GM23248 (cell line): ENCODE measurements around the gene NQO2. TPM values are rescaled to one million over a fixed set of nuclear protein-coding genes. Genes with fewer than 3 reads are reported as not detected.

ENCODE experiments used
- DNase-seq: peaks from one replicate; pipeline ENCODE4 v3.0.0-alpha.2; 2015
- H2AFZ ChIP-seq: fragments of 200-600 bp; sonication (generic); 2 replicates; pipeline ENCODE4 v1.6.1; 2016; ENCODE audit warnings: antibody characterized with exemption
- H3F3A ChIP-seq: fragments of 200-600 bp; sonication (generic); 2 replicates; pipeline ENCODE4 v1.6.1; 2016; ENCODE audit warnings: mild to moderate bottlenecking, antibody characterized with exemption, mixed run types; ENCODE audit not compliant: insufficient read depth
- H3K27ac ChIP-seq: fragments of 200-600 bp; sonication (generic); 2 replicates; pipeline ENCODE4 v1.5.1; 2016; ENCODE audit warnings: mild to moderate bottlenecking
- H3K27me3 ChIP-seq: fragments of 200-600 bp; sonication (generic); replicated peaks from 2 replicates; pipeline ENCODE4 v1.6.1; 2016; ENCODE audit warnings: mild to moderate bottlenecking; ENCODE audit not compliant: insufficient read depth
- H3K36me3 ChIP-seq: fragments of 200-600 bp; sonication (generic); 2 replicates; pipeline ENCODE4 v1.6.1; 2016; ENCODE audit warnings: low read depth, mild to moderate bottlenecking
- H3K4me1 ChIP-seq: fragments of 200-600 bp; sonication (generic); 2 replicates; pipeline ENCODE4 v1.6.1; 2016; ENCODE audit warnings: mild to moderate bottlenecking; ENCODE audit not compliant: insufficient read depth
- H3K4me2 ChIP-seq: fragments of 200-600 bp; sonication (generic); one replicate; pipeline ENCODE4 v1.6.1; 2016; ENCODE audit warnings: mild to moderate bottlenecking; ENCODE audit not compliant: unreplicated experiment
- H3K4me3 ChIP-seq: fragments of 200-600 bp; sonication (generic); 2 replicates; pipeline ENCODE4 v1.5.1; 2016; ENCODE audit warnings: mild to moderate bottlenecking
- H3K79me2 ChIP-seq: fragments of 200-600 bp; sonication (generic); 2 replicates; pipeline ENCODE4 v1.6.1; 2016; ENCODE audit warnings: mild to moderate bottlenecking; ENCODE audit not compliant: insufficient read depth
- H3K9ac ChIP-seq: fragments of 200-600 bp; sonication (generic); 2 replicates; pipeline ENCODE4 v1.6.1; 2016; ENCODE audit warnings: mild to moderate bottlenecking
- H3K9me2 ChIP-seq: fragments of 200-600 bp; sonication (generic); 2 replicates; pipeline ENCODE4 v1.6.1; 2016; ENCODE audit warnings: mixed run types, mild to moderate bottlenecking, moderate library complexity; ENCODE audit not compliant: insufficient read depth
- H3K9me3 ChIP-seq: fragments of 200-600 bp; sonication (generic); one replicate; pipeline ENCODE4 v1.6.1; 2017; ENCODE audit warnings: low read depth
- H4K20me1 ChIP-seq: fragments of 200-600 bp; sonication (generic); 2 replicates; pipeline ENCODE4 v1.6.0; 2016; ENCODE audit not compliant: insufficient read depth
- EZH2 ChIP-seq: fragments of 200-600 bp; sonication (generic); IDR thresholded peaks from 2 replicates; pipeline ENCODE4 v1.6.1; 2018; ENCODE audit warnings: antibody characterized with exemption, mild to moderate bottlenecking; ENCODE audit not compliant: insufficient read depth, poor library complexity, severe bottlenecking
- EZH2phosphoT487 ChIP-seq: fragments of 200-600 bp; sonication (generic); IDR thresholded peaks from 2 replicates; pipeline ENCODE4 v1.6.1; 2018; ENCODE audit warnings: antibody characterized with exemption, moderate library complexity, mild to moderate bottlenecking, low read depth; ENCODE audit not compliant: insufficient read depth
- WGBS, 2 experiments: methylation state at CpG; one replicate each; pipeline ENCODE4 v1.1.6; 2015 to 2017; ENCODE audit warnings: low lambda C conversion rate in 2 of 2, low coverage in 1 of 2; ENCODE audit errors: missing lambda C conversion rate in 2 of 2; 5-methylcytosine and 5-hydroxymethylcytosine counted together
- in situ Hi-C: fragments of 300-500 bp; cut with MboI; formaldehyde crosslinking; loops from 2 replicates; pipeline ENCODE4 v1.15.0; 2020
- polyA plus RNA-seq: library from polyadenylated mRNA; unstranded; fragments of >200 nt; fragmentation: Nextera tagmentation; extraction: Ambion mirVana; gene quantifications from 2 replicates; pipeline ENCODE4 v1.2.1, GENCODE V29; 2016
- total RNA-seq: library from RNA; depleted of rRNA; stranded (reverse); fragments of >200 nt; shearing (Covaris generic); gene quantifications from 2 replicates; pipeline ENCODE4 v1.2.3, GENCODE V29; 2014

NQO2 gene
- total and polyA plus RNA-seq, 2 experiments from 2014 or later, result 29.6 to 61.0 TPM

GRCh38 chr6:2977799-2978590, 21.7 kb upstream of the NQO2 start:
- Histone ChIP-seq H2AFZ (no peak overlapping the region), H3K27me3 (no peaks in the 10 kb centered on the region), H3K4me1 (peaks cover 44% of the 10 kb centered on the region), H3K9me3 (no peaks in the 10 kb centered on the region), H3K79me2 (no peaks in the 10 kb centered on the region), H3K9me2 (no peaks in the 10 kb centered on the region), H3F3A (peaks cover 34% of the 10 kb centered on the region), H3K4me3 (no peak overlapping the region), H3K9ac (no peak overlapping the region), H4K20me1 (no peaks in the 10 kb centered on the region), H3K36me3 (no peaks in the 10 kb centered on the region), H3K4me2 (peak overlapping the region; percentile 49), H3K27ac (no peak overlapping the region)
- 95 to 97% methylated on average over 3 of the region's 3 CpGs for WGBS, 2 experiments
- in situ Hi-C loops, result no loop called here
- DNase-seq, result no peak
- TF ChIP-seq EZH2 (no peak), EZH2phosphoT487 (no peak)

- peak; percentile 31 for DNase-seq
- in situ Hi-C loops, result no loop called here
- Histone ChIP-seq H3K36me3 (no peaks in the 10 kb centered on the region), H3K4me3 (no peak overlapping the region), H3K27ac (no peak overlapping the region), H3K9ac (no peak overlapping the region), H3K4me1 (peaks cover 42% of the 10 kb centered on the region), H2AFZ (no peak overlapping the region), H3K27me3 (no peaks in the 10 kb centered on the region), H3K79me2 (no peaks in the 10 kb centered on the region), H3K9me3 (no peaks in the 10 kb centered on the region), H3F3A (peaks cover 30% of the 10 kb centered on the region), H3K9me2 (no peaks in the 10 kb centered on the region), H3K4me2 (no peak overlapping the region), H4K20me1 (no peaks in the 10 kb centered on the region)
- TF ChIP-seq EZH2phosphoT487 (no peak), EZH2 (no peak)
- WGBS, 2 experiments, result 50 to 64% methylated on average over 4 of the region's 4 CpGs
These were observed 20.8 kb upstream of the NQO2 start for GRCh38 chr6:2978923-2979322.

- H3K27me3 ChIP-seq, result no peaks in the 10 kb centered on the region
- H3K4me1 ChIP-seq, result peaks cover 38% of the 10 kb centered on the region
- no peak overlapping the region for H3K9ac ChIP-seq
- H3K27ac ChIP-seq, result no peak overlapping the region
- H3K9me3 ChIP-seq, result no peaks in the 10 kb centered on the region
- WGBS, 2 experiments, result 72 to 81% methylated on average over 2 of the region's 2 CpGs
- no peaks in the 10 kb centered on the region for H3K9me2 ChIP-seq
- no peak overlapping the region for H2AFZ ChIP-seq
- H3K79me2 ChIP-seq, result no peaks in the 10 kb centered on the region
- in situ Hi-C loops, result no loop called here
- no peak overlapping the region for H3K4me3 ChIP-seq
- TF ChIP-seq EZH2phosphoT487 (no peak), EZH2 (no peak)
- no peaks in the 10 kb centered on the region for H4K20me1 ChIP-seq
- no peak overlapping the region for H3K4me2 ChIP-seq
- no peaks in the 10 kb centered on the region for H3K36me3 ChIP-seq
- DNase-seq, result peak; percentile 40
- H3F3A ChIP-seq, result peaks cover 30% of the 10 kb centered on the region
These were observed 19.8 kb upstream of the NQO2 start for GRCh38 chr6:2979819-2980464.

- no peaks in the 10 kb centered on the region for H4K20me1 ChIP-seq
- no peak overlapping the region for H2AFZ ChIP-seq
- no peak overlapping the region for H3K9ac ChIP-seq
- no peaks in the 10 kb centered on the region for H3K9me2 ChIP-seq
- H3K4me1 ChIP-seq, result peaks cover 38% of the 10 kb centered on the region
- H3K36me3 ChIP-seq, result no peaks in the 10 kb centered on the region
- no peak overlapping the region for H3K4me3 ChIP-seq
- no peak for DNase-seq
- no peak overlapping the region for H3K27ac ChIP-seq
- H3K4me2 ChIP-seq, result no peak overlapping the region
- in situ Hi-C loops, result no loop called here
- no peaks in the 10 kb centered on the region for H3K27me3 ChIP-seq
- no peaks in the 10 kb centered on the region for H3K9me3 ChIP-seq
- WGBS, 2 experiments, result 98% methylated on average over 3 of the region's 3 CpGs
- TF ChIP-seq EZH2phosphoT487, result no peak
- no peak for TF ChIP-seq EZH2
- no peaks in the 10 kb centered on the region for H3K79me2 ChIP-seq
- peaks cover 30% of the 10 kb centered on the region for H3F3A ChIP-seq
These were observed 19.2 kb upstream of the NQO2 start for GRCh38 chr6:2980465-2980855.
